Measurements from ENCODE around the gene RBBP8. TPM values are rescaled to one million over a fixed set of nuclear protein-coding genes. Genes with fewer than 3 reads are reported as not detected.

Gene RBBP8
- total RNA-seq, 3 donors from 2014 or later (not counting 1 experiment from before 2014, with no cell fraction given) = 11.6 to 18.7 (median 12.1) TPM

DNA sequence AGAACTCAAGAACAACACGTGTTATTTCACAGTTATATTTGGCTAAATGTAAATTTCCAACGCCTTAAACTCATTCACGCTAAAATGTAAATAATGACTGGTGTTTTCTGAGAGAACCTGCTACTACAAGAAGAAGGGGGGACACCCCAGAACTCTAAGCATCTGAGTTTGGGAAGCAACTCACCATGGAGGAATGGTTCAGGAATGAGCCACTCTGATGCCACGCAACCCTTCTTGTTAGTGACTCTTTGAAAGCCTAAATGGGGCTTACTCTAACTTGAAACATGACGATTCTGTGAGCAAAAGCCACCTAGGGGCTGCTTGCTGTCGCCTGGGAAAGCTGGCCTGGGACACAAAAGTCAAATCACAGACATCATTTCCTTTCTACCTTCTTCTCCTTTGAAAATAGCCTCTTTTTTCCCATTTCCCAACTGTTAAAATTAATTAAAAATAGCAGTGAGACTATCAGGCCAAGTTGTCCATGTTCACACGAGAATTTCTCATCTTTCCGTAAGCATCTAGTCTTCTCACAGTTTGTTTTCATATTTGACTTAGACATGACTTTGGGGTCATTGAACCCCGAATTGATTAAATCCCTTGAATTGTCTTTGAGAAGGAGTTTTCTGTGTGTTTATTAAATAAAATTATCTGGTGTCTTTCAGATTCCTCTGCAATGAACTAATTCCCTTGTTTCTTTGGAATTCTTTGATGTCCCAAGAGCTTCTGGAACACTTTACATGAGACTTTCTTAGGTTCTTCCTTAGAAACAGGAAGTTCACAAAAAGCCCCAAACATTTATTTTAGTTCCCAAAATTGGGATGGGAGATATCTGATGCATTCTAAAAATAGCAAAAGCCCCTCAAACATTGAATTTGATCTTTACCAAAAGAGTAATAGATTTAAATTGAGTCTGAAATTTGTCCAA is 126.7 kb downstream of the RBBP8 start:
- Histone ChIP-seq H3K27me3 (ENCODE audit: control insufficient read depth, insufficient read depth, low read length) (no peaks in the 10 kb centered on the region), H3K4me3 (ENCODE audit: low read length) (no peak overlapping the region), H3K9me3 (ENCODE audit: control insufficient read depth, insufficient read depth, low read length) (peaks cover 3% of the 10 kb centered on the region), H3K27ac (ENCODE audit: low read length) (no peak overlapping the region), H3K36me3 (ENCODE audit: control insufficient read depth, insufficient read depth, low read length) (no peaks in the 10 kb centered on the region), H3K4me1 (ENCODE audit: control insufficient read depth, insufficient read depth, low read length) (no peaks in the 10 kb centered on the region)
- DNase-seq (no peak), ATAC-seq (no peak)
- Mint-ChIP-seq H3K27ac (no peak overlapping the region), H3K36me3 (no peaks in the 10 kb centered on the region), H3K4me3 (no peak overlapping the region), H3K27me3 (ENCODE audit: low read depth in 2 of 2) (peaks cover 4 to 15% of the 10 kb centered on the region in 2 donors), H3K9me3 (peaks cover 0 to 6% of the 10 kb centered on the region in 2 donors), H3K4me1 (peaks cover 0 to 4% of the 10 kb centered on the region in 2 donors)
- 96% methylated on average over 7 of the region's 9 CpGs for WGBS (ENCODE audit: insufficient coverage)
- intact Hi-C loops (cut with micrococcal nuclease) = no loop called here
- TF ChIP-seq, protein P1, sequence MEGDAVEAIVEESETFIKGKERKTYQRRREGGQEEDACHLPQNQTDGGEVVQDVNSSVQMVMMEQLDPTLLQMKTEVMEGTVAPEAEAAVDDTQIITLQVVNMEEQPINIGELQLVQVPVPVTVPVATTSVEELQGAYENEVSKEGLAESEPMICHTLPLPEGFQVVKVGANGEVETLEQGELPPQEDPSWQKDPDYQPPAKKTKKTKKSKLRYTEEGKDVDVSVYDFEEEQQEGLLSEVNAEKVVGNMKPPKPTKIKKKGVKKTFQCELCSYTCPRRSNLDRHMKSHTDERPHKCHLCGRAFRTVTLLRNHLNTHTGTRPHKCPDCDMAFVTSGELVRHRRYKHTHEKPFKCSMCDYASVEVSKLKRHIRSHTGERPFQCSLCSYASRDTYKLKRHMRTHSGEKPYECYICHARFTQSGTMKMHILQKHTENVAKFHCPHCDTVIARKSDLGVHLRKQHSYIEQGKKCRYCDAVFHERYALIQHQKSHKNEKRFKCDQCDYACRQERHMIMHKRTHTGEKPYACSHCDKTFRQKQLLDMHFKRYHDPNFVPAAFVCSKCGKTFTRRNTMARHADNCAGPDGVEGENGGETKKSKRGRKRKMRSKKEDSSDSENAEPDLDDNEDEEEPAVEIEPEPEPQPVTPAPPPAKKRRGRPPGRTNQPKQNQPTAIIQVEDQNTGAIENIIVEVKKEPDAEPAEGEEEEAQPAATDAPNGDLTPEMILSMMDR (IDR thresholded peaks at IDR 0.05) = no peak

DNA sequence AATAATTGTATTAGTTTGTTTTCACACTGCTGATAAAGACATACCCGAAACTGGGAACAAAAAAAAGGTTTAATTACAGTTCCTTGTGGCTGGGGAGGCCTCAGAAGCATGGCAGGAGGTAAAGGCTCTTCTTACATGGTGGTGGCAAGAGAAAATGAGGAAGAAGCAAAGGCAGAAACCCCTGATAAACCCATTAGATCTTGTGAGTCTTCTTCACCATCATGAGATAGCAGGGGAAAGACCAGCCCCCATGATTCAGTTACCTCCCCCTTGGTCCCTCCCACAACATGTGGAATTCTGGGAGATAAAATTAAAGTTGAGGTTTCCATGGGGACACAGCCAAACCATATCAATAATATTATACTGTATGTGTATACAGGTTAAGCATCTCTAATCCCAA is 128.9 kb downstream of the RBBP8 start:
- no peak for ATAC-seq
- H3K27ac Mint-ChIP-seq = no peak overlapping the region
- peaks cover 0 to 14% of the 10 kb centered on the region in 2 donors for H3K4me1 Mint-ChIP-seq
- intact Hi-C loops (cut with micrococcal nuclease) = no loop called here
- H3K9me3 Mint-ChIP-seq = peaks cover 0 to 6% of the 10 kb centered on the region in 2 donors
- WGBS (ENCODE audit: insufficient coverage) = 73% methylated on average over 1 of the region's 1 CpG
- no peaks in the 10 kb centered on the region for H3K36me3 ChIP-seq (ENCODE audit: control insufficient read depth, insufficient read depth, low read length)
- no peak for DNase-seq
- H3K4me3 Mint-ChIP-seq = no peak overlapping the region
- H3K36me3 Mint-ChIP-seq = no peaks in the 10 kb centered on the region
- TF ChIP-seq, protein P1 (IDR thresholded peaks at IDR 0.05) = no peak
- no peaks in the 10 kb centered on the region for H3K27me3 ChIP-seq (ENCODE audit: control insufficient read depth, insufficient read depth, low read length)
- H3K27ac ChIP-seq (ENCODE audit: low read length) = no peak overlapping the region
- peaks cover 0 to 8% of the 10 kb centered on the region in 2 donors for H3K27me3 Mint-ChIP-seq (ENCODE audit: low read depth in 2 of 2)
- no peaks in the 10 kb centered on the region for H3K4me1 ChIP-seq (ENCODE audit: control insufficient read depth, insufficient read depth, low read length)
- peaks cover 3% of the 10 kb centered on the region for H3K9me3 ChIP-seq (ENCODE audit: control insufficient read depth, insufficient read depth, low read length)
- H3K4me3 ChIP-seq (ENCODE audit: low read length) = no peak overlapping the region

DNA sequence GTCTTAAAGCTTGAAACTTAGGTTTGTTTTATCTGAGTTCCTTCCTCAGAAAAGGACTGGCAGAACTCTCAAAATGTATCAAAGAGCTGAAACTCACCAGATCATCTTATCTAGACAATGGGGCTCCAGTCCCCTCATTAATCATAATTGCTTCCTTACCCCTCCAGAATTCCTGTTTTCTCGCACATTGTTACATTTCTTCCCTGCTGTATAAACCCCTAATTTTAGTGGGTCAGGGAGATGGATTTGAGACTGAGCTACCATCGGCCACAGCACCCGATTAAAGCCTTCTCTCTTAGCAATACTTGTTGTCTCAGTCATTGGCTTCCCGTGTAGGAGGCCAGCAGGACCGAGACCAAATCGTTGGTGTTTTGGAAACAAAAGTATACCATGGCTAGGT is 130.4 kb downstream of the RBBP8 start:
- ATAC-seq (no peak), DNase-seq (no peak)
- H3K36me3 ChIP-seq (ENCODE audit: control insufficient read depth, insufficient read depth, low read length) = no peaks in the 10 kb centered on the region
- WGBS (ENCODE audit: insufficient coverage) = 99% methylated on average over 5 of the region's 6 CpGs
- no peaks in the 10 kb centered on the region for H3K36me3 Mint-ChIP-seq
- H3K27me3 ChIP-seq (ENCODE audit: control insufficient read depth, insufficient read depth, low read length) = no peaks in the 10 kb centered on the region
- intact Hi-C loops (cut with micrococcal nuclease) = no loop called here
- H3K4me3 ChIP-seq (ENCODE audit: low read length) = no peak overlapping the region
- peaks cover 0 to 8% of the 10 kb centered on the region in 2 donors for H3K27me3 Mint-ChIP-seq (ENCODE audit: low read depth in 2 of 2)
- H3K9me3 Mint-ChIP-seq = peaks cover 0 to 6% of the 10 kb centered on the region in 2 donors
- TF ChIP-seq, protein P1 (IDR thresholded peaks at IDR 0.05) = no peak
- no peak overlapping the region for H3K4me3 Mint-ChIP-seq
- H3K4me1 Mint-ChIP-seq = peaks cover 7 to 25% of the 10 kb centered on the region in 2 donors
- peaks cover 13% of the 10 kb centered on the region for H3K4me1 ChIP-seq (ENCODE audit: control insufficient read depth, insufficient read depth, low read length)
- H3K27ac ChIP-seq (ENCODE audit: low read length) = no peak overlapping the region
- peaks cover 3% of the 10 kb centered on the region for H3K9me3 ChIP-seq (ENCODE audit: control insufficient read depth, insufficient read depth, low read length)
- H3K27ac Mint-ChIP-seq = no peak overlapping the region
